Posterior cingulate gyrus (tissue), 11 donors: ENCODE results near the gene VWA3B.
A peak's percentile ranks its signal among the peaks of the same experiment; 100 is the strongest.
"Not testable (repeated sequence)": the region's sequence is repeated elsewhere in the genome, so short reads cannot be mapped to it uniquely, and the experiment has no call there.

Experiments
- DNase-seq, 10 donors: peaks; one replicate each; pipeline versions ENCODE4 v3.0.0 to v3.0.0-alpha.2; 2020 to 2021; ENCODE audit warnings: mixed read lengths in 3 of 10
- intact Hi-C: fragments of 100-400 bp; cut with DNase I; formaldehyde crosslinking; loops from one replicate; pipeline ENCODE4 v1.15.1; 2023

VWA3B gene

GRCh38 chr2:98313492-98314250 lies 226.7 kb downstream of the VWA3B start:
- DNase-seq = no peak

GRCh38 chr2:98314251-98314650 lies 227.3 kb downstream of the VWA3B start:
- intact Hi-C loops = no loop called here
- DNase-seq = no peak

More at GRCh38 chr2:98313492-98314250, 226.7 kb downstream of the VWA3B start:
- intact Hi-C loops = no loop called here

- no peak for DNase-seq
- intact Hi-C loops = no loop called here
Observed at GRCh38 chr2:98315957-98316356, 229.0 kb downstream of the VWA3B start.

GRCh38 chr2:98317214-98317613 lies 230.2 kb downstream of the VWA3B start:
- DNase-seq = no peak
- intact Hi-C loops = no loop called here

- intact Hi-C loops, DNase-seq: not testable (repeated sequence)
Observed at GRCh38 chr2:98320171-98320570, 233.2 kb downstream of the VWA3B start.

- intact Hi-C loops = no loop called here
- no peak for DNase-seq
Observed at GRCh38 chr2:98324181-98324580, 237.2 kb downstream of the VWA3B start.

- intact Hi-C loops = no loop called here
- DNase-seq = no peak
Observed at GRCh38 chr2:98327776-98328175, 240.8 kb downstream of the VWA3B start.

- DNase-seq = no peak
- intact Hi-C loops = no loop called here
Observed at GRCh38 chr2:98329549-98329948, 242.6 kb downstream of the VWA3B start.

- DNase-seq = no peak
- intact Hi-C loops = no loop called here
Observed at GRCh38 chr2:98332989-98333388, 246.0 kb downstream of the VWA3B start.

GRCh38 chr2:98333922-98334321 lies 247.0 kb downstream of the VWA3B start:
- intact Hi-C loops = no loop called here
- no peak for DNase-seq

GRCh38 chr2:98334439-98335078 lies 247.6 kb downstream of the VWA3B start:
- intact Hi-C loops = no loop called here
- DNase-seq = no peak

GRCh38 chr2:98335271-98335670 lies 248.3 kb downstream of the VWA3B start:
- DNase-seq = no peak
- intact Hi-C loops = no loop called here

- intact Hi-C loops = no loop called here
- DNase-seq = no peak
Observed at GRCh38 chr2:98341241-98341640, 254.3 kb downstream of the VWA3B start.

- DNase-seq = no peak
- intact Hi-C loops = no loop called here
Observed at GRCh38 chr2:98343285-98343684, 256.3 kb downstream of the VWA3B start.

GRCh38 chr2:98346311-98347236 lies 259.6 kb downstream of the VWA3B start, which contains the start of gene CNGA3:
Gene CNGA3, plus strand, starts transcription at chr2:98346456. Its CDS starts 23,520 bp downstream, at chr2:98369976.
- intact Hi-C loops = no loop called here
- DNase-seq = peak in 2 of 10 donors; percentile 19 to 78

GRCh38 chr2:98347298-98348065 lies 260.5 kb downstream of the VWA3B start:
- peak in 1 of 10 donors; percentile 69 for DNase-seq
- intact Hi-C loops = no loop called here

GRCh38 chr2:98348066-98348561 lies 261.1 kb downstream of the VWA3B start:
- peak in 6 of 10 donors; percentile 36 to 91 (median 63) for DNase-seq
- intact Hi-C loops = no loop called here

- no peak for DNase-seq
- intact Hi-C loops = no loop called here
Observed at GRCh38 chr2:98350411-98350810, 263.4 kb downstream of the VWA3B start.

- intact Hi-C loops = no loop called here
- no peak for DNase-seq
Observed at GRCh38 chr2:98355881-98356280, 268.9 kb downstream of the VWA3B start.

GRCh38 chr2:98356729-98357128 lies 269.8 kb downstream of the VWA3B start:
- intact Hi-C loops = no loop called here
- no peak for DNase-seq
